Hepatocyte (in vitro differentiated cells): ENCODE data around the gene CCDC110.

Experiments
- CTCF ChIP-seq: fragments of 200-600 bp; sonication (generic); IDR thresholded peaks from 2 replicates; pipeline ENCODE4 v1.5.1; 2016; ENCODE audit warnings: antibody characterized with exemption, mild to moderate bottlenecking; ENCODE audit not compliant: poor library complexity
- EZH2phosphoT487 ChIP-seq: fragments of 200-600 bp; sonication (generic); IDR thresholded peaks from one replicate; pipeline ENCODE4 v1.6.1; 2018; ENCODE audit warnings: antibody characterized with exemption, mild to moderate bottlenecking, low read depth, moderate library complexity; ENCODE audit not compliant: unreplicated experiment, severe bottlenecking

- no peak for TF ChIP-seq CTCF
- no peak for TF ChIP-seq EZH2phosphoT487
Measured at GRCh38 chr4:185445209-185445608, 26.3 kb downstream of the CCDC110 start.
